Measurements from ENCODE around the gene HUWE1. TPM values are rescaled to one million over a fixed set of nuclear protein-coding genes. Genes with fewer than 3 reads are reported as not detected.

The HUWE1 gene
- total RNA-seq, 1 experiment from 2014 or later: 231 TPM

DNA sequence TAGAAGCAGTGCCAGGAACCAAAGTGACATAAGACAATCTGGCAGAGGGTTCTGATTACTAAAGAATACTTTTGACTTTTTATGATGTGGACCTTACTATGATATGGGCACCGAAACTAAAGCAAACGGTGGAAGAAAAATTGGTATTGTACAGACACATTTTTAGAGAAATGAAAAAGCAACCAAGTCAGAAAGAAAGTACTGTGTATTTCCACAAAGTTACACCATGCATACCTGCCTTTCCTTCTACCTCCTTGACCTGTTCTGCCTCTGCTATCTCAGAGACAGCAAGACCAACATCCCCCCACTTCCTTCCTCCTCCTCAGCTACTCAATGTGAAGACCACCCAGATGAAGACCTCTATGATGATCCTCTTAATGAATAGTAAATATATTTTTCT lies 88.3 kb downstream of the HUWE1 start:
- H3K27me3 ChIP-seq (ENCODE audit: control insufficient read depth, insufficient read depth, low read length): no peaks in the 10 kb centered on the region
- H3K27ac ChIP-seq (ENCODE audit: low read length): no peak overlapping the region
- TF ChIP-seq TCF7L2 (IDR thresholded peaks at IDR 0.05; ENCODE audit: low read depth, low read length) (no peak), SIN3A (IDR thresholded peaks at IDR 0.05; ENCODE audit: borderline replicate concordance, insufficient read depth, low read depth, low read length) (no peak), POLR2AphosphoS5 (IDR thresholded peaks at IDR 0.05; ENCODE audit: low read depth, low read length) (no peak)
- TF ChIP-seq, protein P1, sequence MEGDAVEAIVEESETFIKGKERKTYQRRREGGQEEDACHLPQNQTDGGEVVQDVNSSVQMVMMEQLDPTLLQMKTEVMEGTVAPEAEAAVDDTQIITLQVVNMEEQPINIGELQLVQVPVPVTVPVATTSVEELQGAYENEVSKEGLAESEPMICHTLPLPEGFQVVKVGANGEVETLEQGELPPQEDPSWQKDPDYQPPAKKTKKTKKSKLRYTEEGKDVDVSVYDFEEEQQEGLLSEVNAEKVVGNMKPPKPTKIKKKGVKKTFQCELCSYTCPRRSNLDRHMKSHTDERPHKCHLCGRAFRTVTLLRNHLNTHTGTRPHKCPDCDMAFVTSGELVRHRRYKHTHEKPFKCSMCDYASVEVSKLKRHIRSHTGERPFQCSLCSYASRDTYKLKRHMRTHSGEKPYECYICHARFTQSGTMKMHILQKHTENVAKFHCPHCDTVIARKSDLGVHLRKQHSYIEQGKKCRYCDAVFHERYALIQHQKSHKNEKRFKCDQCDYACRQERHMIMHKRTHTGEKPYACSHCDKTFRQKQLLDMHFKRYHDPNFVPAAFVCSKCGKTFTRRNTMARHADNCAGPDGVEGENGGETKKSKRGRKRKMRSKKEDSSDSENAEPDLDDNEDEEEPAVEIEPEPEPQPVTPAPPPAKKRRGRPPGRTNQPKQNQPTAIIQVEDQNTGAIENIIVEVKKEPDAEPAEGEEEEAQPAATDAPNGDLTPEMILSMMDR (IDR thresholded peaks at IDR 0.05): no peak
- TF ChIP-seq, protein P2, sequence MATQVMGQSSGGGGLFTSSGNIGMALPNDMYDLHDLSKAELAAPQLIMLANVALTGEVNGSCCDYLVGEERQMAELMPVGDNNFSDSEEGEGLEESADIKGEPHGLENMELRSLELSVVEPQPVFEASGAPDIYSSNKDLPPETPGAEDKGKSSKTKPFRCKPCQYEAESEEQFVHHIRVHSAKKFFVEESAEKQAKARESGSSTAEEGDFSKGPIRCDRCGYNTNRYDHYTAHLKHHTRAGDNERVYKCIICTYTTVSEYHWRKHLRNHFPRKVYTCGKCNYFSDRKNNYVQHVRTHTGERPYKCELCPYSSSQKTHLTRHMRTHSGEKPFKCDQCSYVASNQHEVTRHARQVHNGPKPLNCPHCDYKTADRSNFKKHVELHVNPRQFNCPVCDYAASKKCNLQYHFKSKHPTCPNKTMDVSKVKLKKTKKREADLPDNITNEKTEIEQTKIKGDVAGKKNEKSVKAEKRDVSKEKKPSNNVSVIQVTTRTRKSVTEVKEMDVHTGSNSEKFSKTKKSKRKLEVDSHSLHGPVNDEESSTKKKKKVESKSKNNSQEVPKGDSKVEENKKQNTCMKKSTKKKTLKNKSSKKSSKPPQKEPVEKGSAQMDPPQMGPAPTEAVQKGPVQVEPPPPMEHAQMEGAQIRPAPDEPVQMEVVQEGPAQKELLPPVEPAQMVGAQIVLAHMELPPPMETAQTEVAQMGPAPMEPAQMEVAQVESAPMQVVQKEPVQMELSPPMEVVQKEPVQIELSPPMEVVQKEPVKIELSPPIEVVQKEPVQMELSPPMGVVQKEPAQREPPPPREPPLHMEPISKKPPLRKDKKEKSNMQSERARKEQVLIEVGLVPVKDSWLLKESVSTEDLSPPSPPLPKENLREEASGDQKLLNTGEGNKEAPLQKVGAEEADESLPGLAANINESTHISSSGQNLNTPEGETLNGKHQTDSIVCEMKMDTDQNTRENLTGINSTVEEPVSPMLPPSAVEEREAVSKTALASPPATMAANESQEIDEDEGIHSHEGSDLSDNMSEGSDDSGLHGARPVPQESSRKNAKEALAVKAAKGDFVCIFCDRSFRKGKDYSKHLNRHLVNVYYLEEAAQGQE (IDR thresholded peaks at IDR 0.05; ENCODE audit: insufficient read depth in 1 of 2, low read depth in 2 of 2, low read length in 1 of 2): no peak
- H3K4me1 ChIP-seq (ENCODE audit: control insufficient read depth, insufficient read depth, low read length): no peaks in the 10 kb centered on the region
- CTCF ChIA-PET: no interaction called here
- DNase-seq (ENCODE audit: low read depth, low spot score) (no peak), ATAC-seq (no peak)
- peaks cover 30% of the 10 kb centered on the region for H3K36me3 ChIP-seq (ENCODE audit: control insufficient read depth, insufficient read depth, low read length)
- no peaks in the 10 kb centered on the region for H3K9me3 ChIP-seq (ENCODE audit: control insufficient read depth, insufficient read depth, low read depth, low read length)
- intact Hi-C loops (cut with micrococcal nuclease; ENCODE audit: unreplicated experiment): no loop called here
- POLR2A ChIA-PET: no interaction called here
- no TSS peak for BruUV-seq (replicated peaks)
- H3K4me3 ChIP-seq (ENCODE audit: low read depth in 2 of 2, low read length in 2 of 2): no peak overlapping the region
- in situ Hi-C loops (cut with HindIII; ENCODE audit: low pct_unique_long_range_greater_than_20kb, low sequenced_read_pairs): no loop called here

DNA sequence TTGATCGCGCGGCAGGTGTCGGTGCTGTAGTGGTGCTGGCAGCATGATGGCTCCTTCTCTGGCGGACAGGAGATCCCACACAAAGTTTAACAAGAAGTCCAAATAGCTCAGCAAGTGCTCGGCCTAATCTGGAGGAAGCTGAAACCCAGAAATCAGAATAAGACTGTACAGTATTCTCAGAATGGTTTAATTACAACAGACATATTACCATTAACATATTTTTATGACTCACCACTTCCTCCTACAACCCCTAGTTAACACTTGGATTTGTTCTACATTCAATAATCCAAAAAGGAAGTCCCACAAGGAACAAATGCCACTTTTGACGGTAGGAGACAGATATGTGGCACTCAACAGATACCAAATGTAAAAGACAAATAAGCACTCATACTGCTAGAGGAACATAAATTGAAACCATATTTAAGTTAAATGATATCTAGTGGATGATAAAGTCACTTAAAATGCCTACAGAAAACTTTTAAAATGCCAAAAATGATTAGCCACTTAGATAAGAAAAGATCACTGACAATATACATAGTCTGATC lies 91.2 kb downstream of the HUWE1 start:
- ChIA-PET POLR2A (no interaction called here), CTCF (no interaction called here)
- Histone ChIP-seq H3K4me3 (ENCODE audit: low read depth in 2 of 2, low read length in 2 of 2) (no peak overlapping the region), H3K9me3 (ENCODE audit: control insufficient read depth, insufficient read depth, low read depth, low read length) (no peaks in the 10 kb centered on the region), H3K36me3 (ENCODE audit: control insufficient read depth, insufficient read depth, low read length) (peaks cover 32% of the 10 kb centered on the region), H3K4me1 (ENCODE audit: control insufficient read depth, insufficient read depth, low read length) (no peaks in the 10 kb centered on the region), H3K27me3 (ENCODE audit: control insufficient read depth, insufficient read depth, low read length) (no peaks in the 10 kb centered on the region), H3K27ac (ENCODE audit: low read length) (no peak overlapping the region)
- intact Hi-C loops (cut with micrococcal nuclease; ENCODE audit: unreplicated experiment): no loop called here
- ATAC-seq: no peak
- TF ChIP-seq, protein P2 (IDR thresholded peaks at IDR 0.05; ENCODE audit: insufficient read depth in 1 of 2, low read depth in 2 of 2, low read length in 1 of 2): no peak
- TF ChIP-seq, protein P1 (IDR thresholded peaks at IDR 0.05): no peak
- TF ChIP-seq POLR2AphosphoS5 (IDR thresholded peaks at IDR 0.05; ENCODE audit: low read depth, low read length) (no peak), SIN3A (IDR thresholded peaks at IDR 0.05; ENCODE audit: borderline replicate concordance, insufficient read depth, low read depth, low read length) (no peak), TCF7L2 (IDR thresholded peaks at IDR 0.05; ENCODE audit: low read depth, low read length) (no peak)
- no TSS peak for BruUV-seq (replicated peaks)
- DNase-seq (ENCODE audit: low read depth, low spot score): no peak
- in situ Hi-C loops (cut with HindIII; ENCODE audit: low pct_unique_long_range_greater_than_20kb, low sequenced_read_pairs): no loop called here
